H4 (cell line): Measurements from ENCODE around the gene GALNT18. TPM values are rescaled to one million over a fixed set of nuclear protein-coding genes. Genes with fewer than 3 reads are reported as not detected.

Experiments used
- DNase-seq: peaks from one replicate; pipeline ENCODE4 v3.0.0-alpha.2; 2015; ENCODE audit warnings: low spot score
- total RNA-seq: library from RNA; depleted of rRNA; stranded (reverse); fragments of >200 nt; shearing (Covaris generic); gene quantifications from 2 replicates; pipeline ENCODE4 v1.2.3, GENCODE V29; 2014

Gene GALNT18
- total RNA-seq, 1 experiment from 2014 or later = 5.0 TPM

DNA sequence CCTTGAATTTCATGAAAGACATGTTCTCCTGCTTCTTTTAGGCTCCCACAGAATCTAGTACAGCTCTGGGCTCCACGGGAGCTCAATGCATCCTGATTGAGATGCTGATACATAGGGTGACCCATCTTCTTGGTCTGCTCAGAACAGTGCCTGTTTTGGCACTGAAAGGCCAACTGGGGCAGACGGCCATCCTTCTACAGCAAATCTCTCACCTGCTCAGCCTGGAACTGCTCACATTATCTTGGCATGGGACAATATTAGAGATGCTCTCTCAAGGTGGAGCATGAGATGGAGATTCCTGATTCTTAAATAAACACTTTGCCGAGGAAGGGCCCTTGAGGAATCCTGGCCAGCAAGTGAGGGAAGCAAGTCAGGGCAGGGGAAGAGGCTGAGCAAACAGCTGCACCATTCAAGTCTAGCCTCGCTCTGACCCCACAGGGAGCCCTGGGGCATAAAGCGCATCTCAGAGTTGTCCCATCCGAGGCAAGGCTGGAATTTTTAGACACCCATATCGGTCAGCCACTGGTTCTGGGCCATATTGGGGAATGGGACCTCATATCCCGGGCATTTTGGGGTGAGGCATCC lies 210.3 kb downstream of the GALNT18 start:
- DNase-seq = no peak

DNA sequence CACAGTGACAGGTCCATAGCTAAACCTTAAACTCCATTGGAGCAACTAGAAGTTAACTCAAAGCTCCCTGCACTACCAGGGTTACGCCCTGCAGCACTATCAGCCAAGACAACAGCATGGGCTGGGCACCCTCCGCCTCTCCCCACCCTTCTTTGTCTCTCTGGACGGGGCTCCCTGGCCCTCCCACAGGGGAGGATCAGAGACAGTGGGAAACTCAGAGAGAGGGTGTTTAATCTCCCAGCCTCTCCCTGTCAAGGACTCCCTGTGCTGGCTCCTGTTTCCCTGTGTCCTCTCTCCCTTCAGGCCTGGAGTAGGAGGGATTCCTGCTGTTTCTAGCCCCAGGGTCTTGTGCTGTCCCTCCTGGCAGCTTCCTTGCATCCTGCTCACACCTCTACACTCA lies 211.9 kb downstream of the GALNT18 start:
- no peak for DNase-seq

DNA sequence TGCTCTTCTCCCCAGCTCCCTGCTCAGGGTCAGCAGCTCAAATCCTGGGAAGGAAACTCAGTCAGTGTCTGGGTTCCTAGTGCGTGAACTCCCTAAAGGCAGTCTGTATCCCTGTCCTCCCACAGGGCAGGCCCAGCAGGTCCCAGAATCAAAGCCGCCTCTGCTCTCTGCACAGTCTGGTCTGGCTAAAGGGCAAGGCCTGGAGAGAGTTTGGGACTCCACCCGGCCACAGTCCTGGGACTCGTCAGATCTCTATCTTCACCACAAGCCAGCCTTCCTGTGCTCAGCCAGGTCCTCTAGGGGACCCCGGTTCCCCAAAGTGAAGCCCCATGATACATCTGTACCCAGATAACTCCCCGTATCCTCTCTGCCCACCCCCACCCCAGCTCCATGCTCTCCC lies 212.6 kb downstream of the GALNT18 start:
- DNase-seq = no peak

DNA sequence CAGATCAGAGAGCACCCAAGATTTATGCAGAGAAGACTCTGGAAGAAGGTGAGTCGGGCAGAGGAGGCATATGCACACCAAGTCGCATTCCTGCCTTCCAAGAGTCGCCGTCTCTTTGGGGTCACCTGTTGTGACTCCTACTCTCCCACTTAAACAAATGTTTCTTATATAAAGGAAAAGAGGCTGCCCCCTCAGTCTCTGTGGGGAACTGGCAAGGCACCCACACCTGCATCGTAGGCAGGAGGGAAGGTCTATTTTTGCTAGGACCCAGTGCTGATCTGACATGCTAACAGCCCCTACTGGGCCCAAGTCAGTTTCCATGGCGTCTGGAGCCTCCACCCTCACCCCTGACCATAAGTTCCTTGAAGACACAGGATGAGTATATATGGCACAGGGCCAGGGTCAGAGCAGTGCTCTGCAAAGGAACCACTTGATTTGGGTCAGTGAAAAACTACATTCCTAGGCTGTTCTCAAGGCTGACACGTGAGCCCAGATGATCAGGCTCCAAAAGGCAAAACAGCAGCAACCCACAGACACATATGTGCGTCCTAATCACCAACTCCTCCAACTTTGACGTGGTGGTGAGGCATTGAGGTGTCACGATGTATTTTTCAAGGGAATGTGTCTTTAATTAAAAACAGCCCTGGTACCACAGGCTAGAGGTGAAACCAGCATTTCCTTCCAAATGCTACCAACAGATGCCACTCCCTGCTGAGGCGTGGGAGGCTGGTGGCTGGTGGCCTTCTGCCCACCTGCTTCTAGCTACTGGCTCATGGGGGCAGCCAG lies 213.2 kb downstream of the GALNT18 start:
- no peak for DNase-seq

DNA sequence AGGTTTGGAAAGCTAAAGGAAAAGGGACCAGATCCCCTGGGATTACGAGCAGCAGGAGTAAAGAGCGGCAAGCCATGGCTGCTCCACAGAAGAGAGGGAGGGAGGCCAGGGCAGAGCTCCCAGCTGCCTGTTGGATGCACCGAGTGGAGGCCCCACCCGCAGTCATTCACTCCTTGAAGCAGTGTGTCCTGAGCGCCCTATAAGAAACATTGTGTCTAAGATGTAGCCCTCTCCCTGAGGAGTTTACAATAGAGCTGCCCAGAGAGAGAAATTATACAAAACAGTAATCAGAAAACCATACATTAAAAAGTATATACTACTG lies 214.1 kb downstream of the GALNT18 start:
- no peak for DNase-seq

DNA sequence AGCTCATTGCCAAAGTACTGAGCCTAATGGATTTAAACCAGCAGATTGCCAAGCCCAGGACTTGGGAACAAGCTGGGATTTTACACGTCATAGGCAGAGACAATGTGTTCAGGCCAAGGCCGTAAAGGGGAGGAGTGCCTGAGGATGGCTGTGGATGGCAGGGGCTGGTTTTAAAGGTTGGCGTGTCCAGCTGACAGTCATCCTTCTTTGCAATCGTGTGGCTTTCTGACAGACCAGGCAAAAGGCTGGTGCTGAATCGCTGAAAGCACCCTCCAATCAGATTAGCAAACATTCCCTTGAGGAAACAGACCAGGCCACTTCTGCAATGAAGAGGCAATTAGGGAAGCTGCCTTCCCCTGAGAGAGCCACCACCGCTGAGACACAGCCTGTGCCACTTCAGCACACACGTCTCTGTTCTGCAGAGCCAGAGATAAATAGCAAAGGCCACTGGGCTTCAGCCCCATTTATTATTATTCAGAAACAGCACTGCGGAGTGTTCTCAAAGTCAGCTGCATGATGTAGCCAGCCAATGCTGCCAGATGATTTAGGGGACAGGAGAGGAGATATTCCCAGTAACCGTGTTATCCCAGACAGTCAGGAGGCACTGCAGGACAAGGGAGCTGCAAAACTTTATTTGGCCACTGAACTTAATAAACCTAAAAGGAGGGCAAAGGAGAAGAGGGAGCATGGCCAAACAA lies 214.6 kb downstream of the GALNT18 start:
- no peak for DNase-seq

DNA sequence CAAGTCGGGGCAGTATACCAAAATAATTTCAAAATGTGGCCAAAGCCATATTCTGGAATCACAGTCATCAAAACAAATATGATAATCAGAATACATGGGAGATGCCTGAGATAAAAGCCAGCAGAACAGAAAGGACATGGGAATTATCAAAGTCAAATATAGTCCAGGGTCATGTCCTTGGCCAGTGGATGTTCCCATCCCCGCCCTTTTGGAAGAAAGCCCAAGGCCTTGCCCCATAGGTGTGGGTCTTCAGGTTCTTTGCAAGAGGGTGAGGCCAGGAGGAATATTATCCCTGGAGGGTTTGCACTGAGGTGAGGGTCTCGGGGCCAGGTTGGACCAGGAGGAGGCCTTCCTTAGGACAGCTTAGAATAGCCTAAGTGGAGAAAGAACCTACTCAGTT lies 215.2 kb downstream of the GALNT18 start:
- no peak for DNase-seq

DNA sequence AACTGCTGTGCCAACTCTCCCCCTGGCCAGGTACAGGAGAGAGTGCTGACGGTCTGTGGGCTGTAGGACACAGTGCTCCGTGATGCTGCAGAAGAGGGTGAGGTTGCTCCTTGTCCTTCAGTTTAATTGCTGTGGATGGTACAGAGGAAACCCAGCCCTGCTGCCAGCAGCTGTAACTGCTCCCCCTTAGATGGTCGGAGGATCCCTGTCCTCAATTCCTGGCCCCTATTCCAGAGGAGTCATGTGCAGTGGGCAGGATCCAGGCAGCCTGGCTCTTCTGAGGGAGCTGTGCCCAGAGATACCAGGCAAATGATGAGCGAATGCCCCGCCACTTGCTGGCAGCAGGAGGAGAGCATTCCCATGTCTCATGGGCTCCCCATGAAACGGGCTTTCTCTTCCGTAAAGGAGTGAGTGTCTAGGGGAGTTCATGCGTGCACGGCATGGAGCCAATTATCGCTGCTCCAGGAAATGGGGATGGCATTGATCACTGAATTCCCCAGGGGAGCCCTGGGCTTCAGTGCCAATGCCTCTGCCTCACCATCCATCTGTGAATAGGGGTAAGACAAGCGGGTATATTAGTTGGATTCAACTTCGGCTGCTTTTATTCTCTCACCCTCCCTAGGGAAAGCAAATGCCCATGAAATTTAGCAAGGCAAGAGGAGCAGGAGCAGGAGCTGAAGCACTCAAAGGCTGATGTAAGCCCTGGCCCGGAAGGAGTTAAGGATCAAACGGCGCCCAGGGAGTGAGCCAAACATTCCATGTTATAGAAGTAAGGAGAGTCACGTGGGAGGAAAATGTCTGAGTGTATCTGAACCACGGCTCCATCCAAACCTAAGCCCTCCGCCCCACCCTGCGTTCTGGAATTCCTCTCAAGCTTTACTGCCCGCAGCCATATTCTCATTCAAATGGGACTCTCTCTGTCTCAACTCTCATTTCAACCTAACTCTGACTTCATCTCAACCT lies 217.8 kb downstream of the GALNT18 start:
- DNase-seq = no peak

DNA sequence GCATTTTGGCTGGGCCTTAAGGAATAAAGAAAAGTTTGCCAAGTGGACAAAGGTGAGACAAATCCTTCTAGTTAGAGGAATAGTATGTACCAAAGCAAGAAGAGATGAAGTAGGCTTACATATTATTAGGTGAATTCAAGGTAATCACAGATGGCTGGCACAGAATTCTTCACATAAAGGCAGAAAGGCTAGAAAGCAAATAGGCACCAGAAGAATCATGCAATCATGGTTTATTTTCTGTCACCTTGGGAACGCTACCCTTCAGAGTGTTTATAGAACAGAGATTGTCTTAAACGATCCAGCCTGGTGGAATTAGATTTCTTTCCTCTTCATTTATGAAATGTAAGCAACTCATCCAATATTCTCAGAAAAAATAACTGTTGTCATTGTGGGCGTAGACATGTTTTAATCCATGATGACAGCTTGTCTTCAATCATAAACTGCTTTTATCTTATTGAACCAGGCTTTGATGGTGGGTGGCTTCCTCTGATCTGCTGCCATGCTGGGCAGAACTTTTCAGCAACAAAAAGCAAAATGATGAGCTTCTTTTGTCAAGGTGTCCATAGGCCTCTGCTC lies 219.8 kb downstream of the GALNT18 start:
- no peak for DNase-seq

DNA sequence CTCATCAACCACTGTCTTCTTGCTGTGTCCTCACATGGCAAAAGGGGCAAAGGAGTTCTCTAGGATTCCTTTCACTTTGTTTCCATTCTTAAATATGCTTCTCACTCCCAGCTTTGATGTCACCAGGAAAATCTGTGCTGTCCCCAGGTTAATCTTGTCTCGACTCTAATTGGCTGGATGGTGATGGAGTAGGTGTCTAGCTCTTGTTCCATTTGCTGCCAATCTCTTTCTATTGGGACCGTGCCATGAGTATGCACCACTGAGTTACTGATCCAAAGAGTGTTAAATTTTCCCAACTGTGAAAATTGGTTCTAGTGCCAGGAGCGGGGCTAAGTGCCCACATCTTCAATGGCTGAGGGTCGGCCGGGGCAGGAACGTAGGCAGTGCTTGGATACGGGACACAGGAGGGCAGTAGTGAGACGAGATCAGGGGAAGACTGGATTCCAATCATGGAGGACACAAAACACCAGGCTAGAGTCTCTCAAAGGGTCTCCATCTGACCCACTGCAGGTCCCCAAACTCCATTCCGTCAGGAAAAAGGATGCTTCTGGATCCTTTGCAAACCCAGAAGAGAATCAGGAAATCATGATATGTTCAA lies 221.1 kb downstream of the GALNT18 start:
- DNase-seq = peak; percentile 46

DNA sequence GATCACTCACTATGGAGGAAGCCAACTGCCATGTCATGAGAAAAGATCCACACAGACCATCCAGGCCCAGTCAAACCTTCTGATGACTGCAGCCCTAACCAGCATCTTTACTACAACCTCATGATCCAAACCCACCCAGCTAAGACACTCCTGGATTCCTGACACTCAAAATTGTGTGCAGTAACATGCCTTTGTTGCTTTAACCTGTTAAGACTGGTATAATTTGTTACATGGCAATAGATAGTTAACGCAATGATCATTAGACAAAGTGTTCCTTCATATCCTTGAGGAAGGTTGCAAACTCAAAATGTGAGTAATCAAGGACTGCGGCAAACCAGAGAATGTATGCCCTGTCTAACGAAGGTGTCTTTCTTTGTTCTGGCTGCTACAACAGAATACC lies 221.7 kb downstream of the GALNT18 start:
- no peak for DNase-seq

DNA sequence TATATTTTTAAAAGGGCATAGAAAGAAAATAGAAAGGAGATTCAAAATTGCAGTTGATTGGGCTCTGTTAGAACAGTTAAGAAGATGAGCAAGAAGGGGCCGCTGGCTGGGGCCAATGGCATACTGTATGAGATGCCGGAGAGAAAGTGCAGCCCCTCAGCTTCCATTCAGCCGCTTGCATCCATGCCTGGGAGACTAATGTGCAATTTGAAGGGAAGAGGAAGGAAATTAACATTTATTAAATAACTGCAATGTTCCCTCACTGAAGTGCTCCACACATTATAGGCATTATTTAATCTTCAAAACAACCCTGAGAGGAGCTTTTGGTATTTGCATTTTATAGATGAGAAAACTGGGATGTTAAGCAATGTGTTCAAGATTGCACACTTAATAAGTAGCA lies 224.0 kb downstream of the GALNT18 start:
- no peak for DNase-seq

DNA sequence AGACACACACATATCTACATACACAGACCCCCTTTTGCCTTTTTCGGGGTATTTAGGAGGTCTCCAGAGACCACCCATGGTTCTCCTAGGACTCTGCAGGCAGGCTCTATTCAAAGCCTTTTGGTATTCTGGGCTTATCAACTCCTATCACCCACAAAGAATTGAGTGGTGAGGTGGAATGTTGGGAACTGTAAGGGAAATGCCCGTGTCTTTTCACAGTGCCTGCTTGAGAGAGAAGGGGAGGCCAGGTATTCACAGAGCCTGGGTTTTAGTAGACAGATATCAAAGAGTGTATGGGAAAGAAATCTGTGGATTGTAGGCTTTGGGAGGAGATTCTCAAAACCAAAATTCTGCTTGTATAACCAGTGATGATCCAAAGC lies 224.8 kb downstream of the GALNT18 start:
- DNase-seq = no peak

DNA sequence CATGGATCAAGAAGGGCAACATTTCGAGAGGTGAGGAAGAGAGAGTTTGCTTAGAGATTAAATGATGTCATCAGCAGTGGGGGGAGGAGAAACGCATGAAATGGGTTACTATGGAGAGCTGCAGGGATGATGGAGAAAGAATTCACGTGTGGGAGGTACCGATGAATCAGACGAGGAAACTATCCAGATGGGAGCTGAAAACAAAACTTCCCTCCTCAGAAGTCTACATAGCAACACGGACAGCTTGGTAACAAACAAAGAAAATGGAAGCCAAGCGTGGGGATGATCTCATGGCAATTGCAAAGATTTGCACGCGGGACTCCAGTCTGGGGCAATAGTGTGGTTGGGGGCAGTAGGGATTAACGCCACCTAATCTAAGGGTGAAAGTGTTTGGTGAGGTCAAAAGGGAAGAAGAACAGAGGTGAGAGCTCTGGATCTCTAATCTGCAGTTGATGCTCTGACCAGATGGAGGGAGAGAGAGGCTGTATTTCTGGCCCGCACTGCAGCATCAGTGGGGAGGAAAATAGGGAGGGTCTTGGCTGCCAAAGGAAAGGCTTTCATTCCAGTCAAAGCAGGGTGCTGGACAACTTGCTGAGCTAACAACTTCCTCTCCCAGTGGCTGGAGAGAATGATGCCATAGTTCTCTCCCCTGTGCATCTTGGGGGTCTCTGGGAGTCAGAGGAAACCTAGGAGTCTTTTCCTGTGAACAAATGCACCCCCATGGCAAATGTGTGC lies 225.3 kb downstream of the GALNT18 start:
- DNase-seq = peak; percentile 30

DNA sequence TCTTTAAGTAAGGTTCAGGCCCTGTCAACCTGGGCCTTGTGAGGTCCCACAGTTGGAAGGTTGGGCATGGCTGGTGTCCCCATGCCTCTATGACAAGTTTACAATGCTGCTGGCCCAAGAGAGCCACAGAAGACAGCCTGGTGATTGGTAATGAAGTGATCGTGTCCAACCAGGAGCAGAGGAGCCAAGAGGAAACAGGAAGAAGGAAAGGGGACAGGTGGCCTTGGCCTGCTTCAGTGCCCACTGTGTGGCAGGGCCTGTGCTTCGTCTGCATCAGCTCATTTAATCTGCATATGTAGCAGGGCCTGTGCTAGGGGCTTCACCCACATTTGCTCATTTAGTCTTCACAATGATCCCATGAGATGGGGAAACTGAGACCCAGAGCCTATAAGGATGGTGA lies 226.7 kb downstream of the GALNT18 start:
- no peak for DNase-seq

DNA sequence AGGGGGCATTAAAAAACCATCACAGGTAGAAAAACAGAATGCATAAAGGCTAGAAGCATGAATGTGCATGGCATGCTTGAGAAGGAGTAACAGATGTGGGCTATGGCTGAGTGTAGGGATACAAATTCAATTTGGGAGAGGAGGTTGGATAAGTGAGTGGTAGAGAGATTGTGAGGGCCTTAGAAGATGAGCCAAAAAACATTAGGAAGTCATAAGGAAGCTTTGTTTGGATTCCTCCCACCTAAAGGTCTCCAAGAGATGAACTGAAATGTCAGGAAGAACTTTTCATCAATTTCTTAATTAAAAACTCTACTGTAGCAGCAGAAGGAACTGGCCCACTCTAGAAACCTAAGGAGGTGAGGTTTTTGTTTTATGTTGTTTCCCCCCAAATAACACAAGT lies 227.6 kb downstream of the GALNT18 start:
- no peak for DNase-seq

DNA sequence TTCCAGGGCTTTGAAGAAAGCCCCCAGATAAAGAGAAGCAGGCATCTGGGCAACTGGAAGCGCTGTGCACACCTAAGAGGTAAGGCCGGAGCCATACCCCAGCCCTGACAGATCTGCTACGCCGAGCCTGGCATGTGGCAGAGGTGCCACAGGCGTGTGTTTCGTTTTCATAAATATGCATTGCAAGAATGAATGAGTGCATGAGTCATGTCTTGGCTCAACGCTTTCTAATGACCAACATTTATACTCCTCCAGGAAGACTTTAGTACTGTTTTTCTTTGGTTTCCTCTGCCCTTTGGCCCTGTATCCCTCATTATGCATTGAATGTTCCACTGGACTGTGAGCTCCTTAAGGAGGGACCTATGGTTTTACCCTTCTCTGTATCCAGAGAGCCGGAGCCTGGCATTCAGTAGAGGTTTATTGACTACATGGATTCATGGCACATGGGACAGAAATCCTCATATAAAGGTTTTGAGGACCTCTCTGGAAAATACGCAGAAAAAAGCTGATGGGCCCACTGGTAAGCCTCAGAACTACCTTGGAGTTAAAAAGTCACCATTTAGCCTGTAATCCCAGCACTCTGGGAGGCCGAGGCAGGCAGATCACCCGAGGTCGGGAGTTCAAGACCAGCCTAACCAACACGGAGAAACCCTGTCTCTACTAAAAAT lies 229.9 kb downstream of the GALNT18 start:
- peak; percentile 90 for DNase-seq

DNA sequence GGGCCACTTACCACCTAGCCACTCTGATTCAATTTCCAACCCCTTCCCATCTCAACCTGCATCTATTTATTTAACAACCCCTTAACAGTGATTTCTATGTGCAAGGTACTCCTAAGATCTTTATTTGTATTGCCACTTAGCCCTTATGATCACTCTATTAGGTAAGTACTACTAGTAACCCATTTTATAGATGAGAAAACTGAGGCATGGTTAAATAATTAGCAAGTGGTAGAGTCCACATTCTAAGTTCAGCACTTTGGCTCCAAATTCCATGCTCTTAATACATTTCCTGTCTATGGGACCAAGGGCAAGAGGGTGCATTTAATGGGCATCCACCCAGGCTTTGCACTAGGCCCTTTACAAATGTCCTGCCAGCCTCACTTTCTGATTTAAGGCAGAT lies 230.6 kb downstream of the GALNT18 start:
- no peak for DNase-seq

DNA sequence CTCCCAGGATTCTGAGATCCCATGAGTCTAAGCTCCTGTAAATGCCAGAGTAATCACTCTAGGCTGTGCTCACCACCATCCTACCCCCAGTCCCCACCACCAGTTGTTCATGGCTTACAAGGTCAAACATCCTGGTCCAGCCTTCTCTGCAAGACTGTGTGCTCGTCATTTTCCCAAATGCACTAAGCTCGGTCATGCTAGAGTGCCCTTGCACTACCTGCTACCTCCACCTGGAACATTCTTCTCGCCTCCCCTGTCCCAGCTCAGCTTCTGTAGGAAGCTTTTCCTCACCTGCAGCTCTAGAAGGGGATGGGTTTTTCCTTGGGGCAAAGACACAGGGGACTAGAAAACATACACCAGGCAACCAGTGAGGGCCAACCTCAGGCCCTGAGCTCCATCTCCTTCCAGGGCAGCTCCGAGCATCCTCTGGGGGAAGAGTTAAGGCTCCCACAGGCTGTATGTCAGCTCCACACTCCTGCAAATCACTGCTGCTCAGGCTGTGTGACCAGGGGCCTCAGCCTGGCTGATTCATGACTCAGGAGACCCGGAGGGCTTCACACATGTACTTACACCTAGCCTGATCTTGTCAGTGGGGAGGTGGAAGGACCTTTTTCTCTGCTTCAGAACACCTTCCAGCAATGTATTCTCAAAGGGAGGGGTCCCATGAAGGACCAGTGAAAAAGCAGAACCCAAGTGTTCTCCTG lies 231.6 kb downstream of the GALNT18 start:
- no peak for DNase-seq
